ENCODE measurements around the gene TP53AIP1.

- TF ChIP-seq ZFX (IDR thresholded peaks at IDR 0.05) = no peak
- TF ChIP-seq CTCF (conservative IDR thresholded peaks at IDR 0.05) = no peak
These were observed 32.1 kb downstream of the TP53AIP1 start for GRCh38 chr11:128910576-128910975.
